Kidney glomerular epithelial cell (primary cell): Measurements from ENCODE around the gene DCST1.

Experiments
- DNase-seq: peaks from one replicate; lab custom pipeline; 2025; lab: John Stamatoyannopoulos, UW

Gene DCST1

DNA sequence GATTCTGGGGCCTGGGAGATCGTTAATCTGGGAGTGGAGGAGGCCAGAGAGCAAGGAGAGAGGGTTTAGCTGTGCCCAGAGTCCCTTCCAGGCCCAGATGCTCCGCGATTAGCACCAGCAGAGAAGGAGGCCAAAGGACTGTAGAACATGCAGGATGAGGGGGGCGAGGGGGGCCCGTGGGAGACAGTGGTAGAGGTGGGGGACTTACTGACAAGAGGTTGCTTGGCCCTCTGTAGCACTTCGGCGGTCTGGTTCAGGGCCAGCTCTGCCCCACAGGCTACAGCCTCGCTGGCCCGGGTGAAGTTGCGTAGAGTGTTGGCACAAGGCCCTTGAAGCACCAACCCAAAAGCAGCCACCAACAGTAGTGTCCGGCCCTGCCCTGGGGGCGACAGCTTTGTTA lies 738 bp upstream of the DCST1 start:
- no peak for DNase-seq

DNA sequence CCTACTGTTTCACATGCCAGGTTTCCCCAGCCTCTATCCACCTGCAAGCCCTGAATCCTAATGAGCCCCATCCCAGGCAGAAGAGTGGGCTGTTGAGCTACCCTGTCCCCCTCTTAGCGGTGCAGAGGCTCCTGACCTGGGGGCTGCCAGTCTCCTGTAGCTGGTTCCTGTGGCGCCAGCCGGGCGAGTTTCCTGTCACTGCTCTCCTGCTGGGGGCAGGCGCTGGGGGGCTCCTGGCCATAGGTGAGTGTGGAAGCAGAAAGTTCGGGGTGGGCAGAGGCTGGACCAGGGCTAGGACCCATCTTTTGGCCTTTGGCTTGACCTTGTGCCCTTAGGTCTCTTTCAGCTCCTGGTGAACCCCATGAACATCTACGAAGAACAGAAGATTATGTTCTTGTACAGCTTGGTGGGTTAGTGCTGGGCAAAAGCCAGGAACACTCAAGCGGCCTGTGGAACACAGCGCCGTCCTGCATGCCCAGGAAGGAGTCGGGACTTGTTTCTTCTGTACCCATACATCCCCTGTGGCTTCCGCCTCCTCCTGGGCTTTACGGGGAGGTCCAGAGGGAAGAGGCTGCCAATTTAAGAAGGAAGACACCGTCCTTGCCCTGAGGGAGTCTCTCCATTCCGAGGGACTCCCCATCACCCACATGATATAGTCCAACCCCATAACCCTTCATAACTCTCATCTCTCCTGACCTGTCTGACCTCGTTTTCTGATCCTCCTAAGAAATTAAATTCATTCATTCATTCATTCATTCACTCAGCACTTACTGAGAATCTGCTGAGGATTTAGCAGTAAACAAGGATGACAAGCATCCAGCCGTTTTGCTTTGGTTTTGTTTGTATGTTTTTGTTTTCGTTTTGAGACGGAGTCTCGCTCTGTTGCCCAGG lies 939 bp downstream of the DCST1 start:
- no peak for DNase-seq

DNA sequence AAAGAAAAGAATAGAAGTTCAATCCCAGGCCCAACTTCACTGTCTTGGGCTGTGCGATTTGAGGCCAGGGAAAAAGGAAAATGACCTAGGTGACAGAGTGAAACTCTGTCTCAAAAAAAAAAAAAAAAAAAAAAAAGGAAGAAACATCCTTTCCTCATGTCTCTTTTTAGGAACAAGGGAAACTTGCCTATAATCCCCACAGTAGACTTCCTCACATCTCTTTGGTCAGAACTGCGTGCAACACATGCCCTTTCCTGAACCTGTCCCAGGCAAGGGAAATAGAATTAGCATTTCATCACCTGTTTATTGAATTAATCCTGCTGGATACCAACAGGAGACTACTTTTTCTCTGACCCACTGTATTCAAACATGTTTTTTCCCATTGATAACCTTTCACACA lies 2.3 kb downstream of the DCST1 start:
- DNase-seq = no peak

DNA sequence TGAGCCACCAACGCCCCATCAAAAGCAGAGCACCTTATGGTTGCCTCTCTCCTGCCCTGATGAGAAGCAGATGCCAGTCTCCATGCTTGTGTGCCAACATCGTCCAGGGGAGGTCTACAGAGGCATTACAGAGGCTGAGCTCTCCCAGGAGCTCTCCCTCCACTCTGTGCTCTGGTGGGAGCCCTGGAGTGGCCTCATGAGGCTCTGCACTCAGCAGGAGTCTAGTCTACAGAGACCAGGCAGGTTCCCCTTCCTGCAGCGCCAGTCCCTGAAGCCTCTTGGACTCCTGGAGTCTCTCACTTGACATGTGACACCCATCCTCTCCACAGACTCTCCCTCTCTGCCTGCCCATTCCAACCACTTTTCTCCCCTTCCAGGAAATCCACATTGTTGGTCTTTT lies 3.4 kb downstream of the DCST1 start:
- no peak for DNase-seq

DNA sequence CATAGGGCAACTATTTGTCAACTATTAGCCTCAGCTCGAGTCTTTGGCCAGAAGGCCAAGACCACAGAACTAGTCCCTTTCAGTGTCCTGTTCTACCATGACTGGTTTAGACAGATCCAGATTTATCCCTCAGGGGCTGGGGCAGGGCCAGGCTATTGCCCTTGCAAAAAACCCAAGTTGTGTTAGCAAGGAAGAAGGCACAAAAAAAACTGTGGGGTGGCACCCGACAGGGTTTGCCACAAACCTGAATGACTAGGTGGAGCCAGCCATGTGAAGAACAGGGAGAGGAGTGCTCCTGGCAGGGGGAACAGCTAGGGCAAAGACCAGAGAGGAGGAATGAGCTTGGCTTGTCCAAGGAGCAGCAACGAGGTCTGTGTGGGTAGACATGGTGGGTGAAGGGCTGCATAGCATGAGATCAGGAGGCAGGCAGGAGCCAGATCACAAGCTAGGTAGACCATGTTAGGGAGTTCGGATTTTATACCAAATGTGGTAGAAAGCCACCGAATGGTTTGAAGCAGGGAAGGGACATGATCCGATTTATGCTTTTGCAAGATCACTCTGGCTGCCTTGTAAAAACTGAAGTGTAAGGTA lies 4.3 kb downstream of the DCST1 start:
- DNase-seq = no peak

DNA sequence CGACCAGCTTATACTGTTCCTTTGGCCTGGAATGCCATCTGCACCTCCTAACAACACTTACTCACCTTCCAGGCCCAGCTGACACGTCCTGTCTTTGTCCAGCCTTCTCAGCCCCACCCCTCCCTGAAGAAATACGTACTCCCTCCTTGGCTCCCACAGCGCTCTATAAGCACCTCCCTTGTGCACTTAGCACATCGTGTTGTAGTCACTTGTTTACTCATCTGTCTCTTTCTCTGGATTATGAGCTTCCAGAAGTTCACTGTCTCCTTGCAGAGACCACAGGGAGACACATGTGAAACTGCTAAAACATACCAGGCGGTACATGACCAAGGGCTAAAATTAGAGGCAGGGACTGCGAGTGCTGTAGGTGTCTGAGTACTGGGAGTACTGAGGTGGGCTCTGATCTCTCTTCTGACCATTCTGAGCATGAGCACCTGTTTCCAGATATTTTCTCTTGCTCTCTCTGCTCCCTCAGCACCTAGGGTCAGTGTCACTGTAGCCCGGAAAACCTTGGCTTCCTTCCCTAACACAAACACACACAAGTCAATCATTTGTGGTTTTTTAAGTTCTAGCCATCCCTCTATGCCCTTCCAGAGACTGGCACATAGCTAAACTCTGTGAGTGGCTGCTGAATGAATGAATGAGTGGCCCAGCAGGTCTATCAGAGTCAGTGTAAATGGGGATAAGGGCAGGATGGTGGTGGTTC lies 5.1 kb downstream of the DCST1 start:
- DNase-seq = peak; percentile 29

DNA sequence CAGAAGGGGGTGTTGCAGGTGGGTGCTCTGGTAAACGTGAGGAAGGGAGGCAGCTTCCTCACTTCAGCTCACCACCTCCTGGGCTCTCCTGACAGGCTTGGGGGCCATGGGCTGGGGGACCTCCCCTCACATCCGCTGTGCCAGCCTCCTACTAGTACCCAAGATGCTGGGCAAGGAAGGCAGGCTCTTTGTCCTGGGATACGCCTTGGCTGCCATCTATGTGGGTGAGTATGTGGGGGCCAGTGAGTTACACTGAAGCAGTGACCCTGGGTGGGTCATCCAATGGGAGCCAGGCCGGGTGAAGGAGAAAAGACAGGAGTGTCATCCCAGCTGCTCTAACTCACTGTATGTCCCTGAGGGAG lies 5.7 kb downstream of the DCST1 start:
- DNase-seq = no peak

DNA sequence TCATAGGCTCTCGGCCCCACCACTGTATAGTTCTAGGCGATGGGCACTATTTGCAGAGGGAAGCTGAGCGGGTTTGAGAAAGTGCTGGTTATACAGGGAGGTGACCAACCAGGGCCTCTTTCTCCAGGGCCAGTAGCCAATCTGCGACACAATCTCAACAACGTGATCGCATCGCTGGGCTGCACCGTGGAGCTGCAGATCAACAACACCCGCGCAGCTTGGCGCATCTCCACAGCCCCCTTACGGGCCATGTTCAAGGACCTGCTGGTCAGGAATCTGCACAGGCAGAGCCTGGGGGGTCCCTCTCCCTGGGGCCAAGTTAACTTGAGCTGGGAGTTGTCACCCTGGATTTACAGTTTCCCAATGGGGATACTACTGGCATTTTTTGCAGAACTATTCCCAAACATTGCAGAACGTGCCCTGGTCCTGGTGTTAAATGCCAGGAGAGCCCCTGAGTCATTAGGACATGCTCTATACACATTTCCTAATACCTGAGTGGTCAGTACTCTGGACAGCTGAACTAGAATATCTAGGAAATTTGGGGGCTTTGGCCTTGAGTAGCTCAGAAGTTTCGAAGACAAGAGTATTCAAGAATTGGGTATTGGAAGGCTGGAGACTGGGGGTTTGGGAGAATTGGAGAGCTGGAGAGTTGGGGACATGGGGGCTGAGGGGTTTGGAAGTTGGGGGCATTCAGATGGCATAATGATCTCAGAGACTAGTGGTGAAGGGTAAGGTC lies 6.9 kb downstream of the DCST1 start:
- no peak for DNase-seq

DNA sequence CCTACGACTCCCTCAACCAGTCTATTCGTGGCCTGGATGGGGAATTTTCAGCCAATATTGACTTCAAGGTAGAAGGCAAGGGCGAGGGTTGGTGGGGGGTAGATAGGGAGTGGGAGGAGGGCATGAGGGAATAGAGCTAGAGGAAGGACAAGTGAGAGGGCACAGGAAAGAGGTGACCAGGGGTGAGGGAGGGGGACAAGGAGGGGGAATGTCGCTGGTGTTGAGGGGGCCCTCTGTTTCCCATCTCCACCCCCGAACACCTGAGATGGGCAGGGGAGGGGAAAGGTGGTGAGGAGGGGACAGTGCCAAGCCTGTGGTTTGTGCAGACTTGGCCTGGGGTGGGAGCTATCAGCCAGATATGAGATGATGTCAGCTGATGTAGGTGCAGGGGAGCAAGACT lies 9.2 kb downstream of the DCST1 start:
- no peak for DNase-seq

DNA sequence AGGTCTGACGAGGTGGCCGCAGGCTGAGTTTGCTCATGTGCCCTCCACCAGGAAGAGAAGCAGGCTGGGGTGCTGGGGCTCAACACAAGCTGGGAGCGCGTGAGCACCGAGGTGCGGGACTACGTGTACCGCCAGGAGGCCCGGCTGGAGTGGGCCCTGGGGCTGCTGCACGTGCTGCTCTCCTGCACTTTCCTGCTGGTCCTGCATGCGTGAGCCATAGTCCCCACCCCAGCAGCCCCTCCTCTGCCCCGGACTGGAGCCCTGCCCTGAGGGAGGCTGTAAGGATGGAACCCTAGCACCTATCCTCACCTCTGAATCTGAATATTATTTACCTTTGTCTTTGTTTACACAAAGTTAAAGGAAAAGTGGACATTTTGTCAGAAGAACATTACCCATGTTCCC lies 9.7 kb downstream of the DCST1 start:
- DNase-seq = no peak

DNA sequence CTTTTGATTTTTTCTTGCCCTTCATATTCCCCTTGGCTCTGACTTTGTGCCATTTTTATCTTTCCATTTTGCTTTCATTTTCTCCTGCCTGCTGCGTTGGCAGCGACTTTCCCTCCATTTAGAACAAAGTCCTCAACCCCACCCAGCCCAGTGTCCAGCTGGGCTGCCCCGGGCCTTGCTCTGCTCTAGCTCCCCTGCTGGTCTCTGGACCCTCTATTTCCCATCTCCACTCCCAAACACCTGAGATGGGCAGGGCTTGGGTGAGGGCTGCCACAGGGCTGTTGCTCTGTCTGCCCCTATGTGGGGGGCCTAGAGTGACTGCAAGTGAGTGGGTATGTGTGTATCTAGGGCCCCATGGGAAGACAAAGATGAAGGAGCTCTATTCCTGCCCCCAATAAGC lies 10.2 kb downstream of the DCST1 start:
- no peak for DNase-seq

DNA sequence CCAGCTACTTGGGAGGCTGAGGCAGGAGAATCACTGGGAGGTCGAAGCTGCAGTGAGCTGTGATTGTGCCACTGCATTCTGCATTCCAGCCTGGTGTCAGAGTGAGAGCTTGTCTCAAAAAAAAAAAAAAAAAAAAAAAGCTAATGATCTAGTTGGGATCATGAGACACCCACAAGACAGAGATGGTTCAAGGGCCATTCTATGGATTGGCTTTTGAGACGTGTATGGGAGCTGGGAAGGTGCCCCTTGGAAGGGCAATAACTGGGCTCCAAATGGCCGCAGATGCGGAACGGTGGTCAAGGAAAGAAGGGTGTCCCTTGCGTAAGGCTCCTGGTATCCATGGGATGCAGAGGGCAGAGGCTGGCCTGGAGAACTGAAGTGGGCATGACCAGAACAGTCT lies 10.7 kb downstream of the DCST1 start:
- no peak for DNase-seq

DNA sequence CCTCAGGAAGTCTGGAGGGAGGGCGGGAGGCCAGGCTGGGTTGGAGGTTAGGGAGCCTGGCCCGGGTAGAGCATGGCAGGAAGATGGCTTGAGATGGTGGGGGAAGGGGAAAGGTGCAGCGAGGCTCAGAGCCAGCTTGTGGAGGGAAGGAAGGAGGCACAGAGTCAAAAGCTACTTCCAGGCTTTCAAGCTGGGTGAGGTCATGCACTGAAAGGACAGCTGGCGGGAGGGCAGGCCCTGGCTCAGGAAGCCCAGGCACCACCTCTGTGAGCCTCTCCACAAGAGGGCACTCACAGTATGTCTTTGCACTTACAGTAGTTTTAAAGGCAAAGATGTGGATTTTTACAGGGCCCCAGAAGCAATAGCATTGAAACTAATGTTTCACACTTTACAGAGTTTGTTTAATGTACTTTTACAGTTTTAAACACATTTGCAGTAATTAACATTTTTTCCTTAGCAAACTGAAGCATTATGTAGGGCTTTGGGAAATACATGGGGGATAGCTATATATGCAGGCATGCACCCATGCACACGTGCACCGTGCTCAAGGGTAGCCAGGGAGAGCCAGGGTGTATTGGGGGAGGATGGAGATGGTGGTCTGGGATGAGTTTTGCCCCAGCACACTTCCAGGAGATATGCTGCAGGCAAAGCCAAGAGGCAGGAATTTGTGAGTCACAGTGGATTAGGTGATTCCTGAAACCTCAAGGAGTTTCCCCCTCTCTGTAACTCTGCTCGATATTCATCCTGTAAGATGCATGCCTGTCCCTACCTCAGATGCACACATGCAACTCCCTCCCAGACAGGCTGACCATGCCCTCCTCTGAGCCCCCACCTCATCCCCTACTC lies 11.4 kb downstream of the DCST1 start:
- peak; percentile 32 for DNase-seq

DNA sequence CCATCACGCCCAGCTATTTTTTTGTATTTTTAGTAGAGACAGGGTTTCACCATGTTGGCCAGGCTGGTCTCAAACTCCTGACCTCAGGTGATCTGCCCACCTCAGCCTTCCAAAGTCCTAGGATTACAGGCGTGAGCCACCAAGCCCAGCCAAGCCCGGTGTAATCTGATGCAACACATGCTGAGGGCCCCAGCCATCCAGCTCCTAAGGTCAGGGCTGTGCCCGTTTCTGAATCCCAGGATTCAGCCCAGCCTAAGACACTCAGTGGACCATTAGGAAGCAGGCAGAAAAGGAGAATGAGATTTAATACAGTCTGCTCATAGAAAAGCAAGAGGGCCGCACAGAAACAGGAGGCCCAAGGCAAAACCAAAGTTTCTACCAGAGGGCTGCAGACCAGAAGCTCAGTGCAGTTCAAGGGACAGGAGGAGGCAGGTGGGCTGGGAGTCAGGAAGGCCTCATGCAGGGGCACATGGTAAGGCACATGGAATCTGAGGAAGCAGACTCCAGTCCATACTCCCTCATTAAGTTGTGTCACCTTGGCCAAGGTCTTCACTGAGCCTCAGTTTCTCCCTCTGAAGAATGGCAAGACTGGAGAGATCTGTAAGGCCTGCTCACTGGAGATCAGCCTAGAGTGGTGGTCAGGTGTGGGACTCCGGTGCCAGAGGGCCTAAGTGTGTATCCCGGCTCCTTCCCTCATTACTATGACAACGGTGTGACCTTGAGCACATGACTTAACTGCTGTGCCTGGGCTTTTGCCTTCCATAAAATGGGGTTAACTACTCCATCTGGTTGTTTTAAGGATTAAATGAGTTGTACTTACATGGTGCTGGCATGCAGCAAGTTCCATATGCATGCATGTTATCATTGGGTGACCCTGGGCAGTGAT lies 15.1 kb downstream of the DCST1 start:
- no peak for DNase-seq

DNA sequence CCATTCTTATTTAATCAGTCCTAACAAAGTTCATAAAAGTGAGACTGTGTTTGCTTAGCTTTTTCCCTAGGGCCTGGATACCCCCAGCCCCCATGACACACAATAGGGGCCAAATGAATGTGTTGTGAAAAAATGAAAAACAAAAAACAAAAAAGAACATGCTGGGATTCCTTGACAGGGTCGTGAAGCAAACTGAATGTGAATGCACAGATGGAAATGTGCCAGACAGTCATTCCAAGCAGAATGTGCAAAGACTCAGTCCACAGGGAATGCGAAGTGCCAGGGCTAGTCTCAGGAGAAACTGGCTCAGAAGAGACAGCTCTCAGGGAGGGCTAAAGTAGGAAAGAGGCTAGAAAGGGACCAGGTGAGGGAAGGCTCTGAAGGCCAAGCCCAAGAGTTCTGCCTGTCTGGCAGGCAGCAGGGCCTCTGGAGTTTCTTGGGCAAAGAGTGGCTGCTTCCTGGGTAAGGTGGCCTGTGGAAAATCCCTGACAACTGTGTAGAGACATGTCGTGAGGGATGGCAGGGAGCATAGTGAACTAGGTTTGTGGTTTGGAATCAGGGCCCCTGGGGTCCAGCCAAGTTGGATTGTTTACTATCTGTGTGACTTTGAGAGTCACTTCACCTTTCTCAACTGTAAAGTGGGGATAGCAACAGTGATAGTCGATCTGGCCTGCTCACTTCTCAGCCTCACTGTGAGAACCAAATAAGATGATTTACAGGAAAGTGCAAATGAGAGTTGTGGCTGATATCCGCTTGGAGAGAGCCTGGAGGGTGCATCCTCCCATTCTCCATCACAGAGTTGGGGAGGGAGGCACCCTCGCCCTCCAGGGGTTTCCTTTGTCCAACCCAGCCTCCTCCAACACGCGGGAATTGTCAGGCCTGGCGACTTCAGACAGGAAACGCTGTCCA lies 16.3 kb downstream of the DCST1 start:
- no peak for DNase-seq

DNA sequence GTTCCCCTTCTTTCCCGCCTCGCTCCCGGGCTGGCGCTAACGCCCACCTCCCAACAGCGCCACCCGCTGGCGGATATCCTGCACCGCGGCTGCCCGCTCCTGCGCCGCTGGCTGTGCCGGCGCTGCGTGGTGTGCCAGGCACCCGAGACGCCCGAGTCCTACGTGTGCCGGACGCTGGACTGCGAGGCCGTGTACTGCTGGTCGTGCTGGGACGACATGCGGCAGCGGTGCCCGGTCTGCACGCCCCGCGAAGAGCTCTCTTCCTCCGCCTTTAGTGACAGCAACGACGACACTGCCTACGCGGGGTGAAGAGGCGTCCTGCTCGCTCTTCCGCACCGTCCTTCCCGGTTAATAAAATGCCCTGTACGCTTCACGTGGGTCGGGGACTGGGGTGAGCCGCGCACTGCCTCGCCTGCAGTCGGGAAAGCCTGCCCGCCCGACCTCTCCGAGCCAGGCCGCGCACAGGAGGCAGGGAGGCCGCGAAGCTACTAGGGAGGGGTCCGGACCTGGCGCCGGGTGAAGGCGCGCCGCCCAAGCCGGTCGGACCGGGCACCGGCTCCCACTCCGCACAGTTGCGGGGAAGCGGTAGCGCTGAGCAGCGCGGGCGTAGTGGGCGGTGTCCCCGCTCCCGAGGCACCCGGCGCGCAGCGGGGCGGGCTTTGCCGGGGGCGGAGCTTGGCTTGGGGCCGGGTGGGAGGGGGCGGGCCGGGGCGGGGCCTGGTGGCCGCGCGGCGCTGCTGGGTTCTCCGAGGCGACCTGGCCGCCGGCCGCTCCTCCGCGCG lies 17.1 kb downstream of the DCST1 start, which contains the start of gene ADAM15:
Gene ADAM15 (plus strand): TSS at position 757 of the 782 bp plus-strand sequence. CDS start 71 bp downstream, outside the sequence.
- peak; percentile 46 for DNase-seq

DNA sequence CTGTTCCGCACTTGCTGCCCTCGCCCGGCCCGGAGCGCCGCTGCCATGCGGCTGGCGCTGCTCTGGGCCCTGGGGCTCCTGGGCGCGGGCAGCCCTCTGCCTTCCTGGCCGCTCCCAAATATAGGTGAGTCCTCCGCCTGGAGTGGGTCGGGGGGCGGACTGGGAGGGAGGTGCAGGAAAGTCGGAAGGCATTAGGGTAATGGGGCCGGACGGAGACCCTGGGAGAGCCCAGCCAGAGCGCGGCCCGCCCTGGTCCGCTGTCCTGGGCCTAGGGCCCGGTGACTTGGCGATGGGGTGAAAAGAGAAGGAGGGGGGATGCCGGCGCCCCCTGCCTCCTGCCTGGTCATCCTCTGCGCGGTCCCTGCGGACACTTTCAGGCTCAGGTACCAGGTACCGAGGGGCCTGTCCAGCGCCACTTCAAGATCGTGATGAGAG lies 17.7 kb downstream of the DCST1 start:
- DNase-seq = no peak

DNA sequence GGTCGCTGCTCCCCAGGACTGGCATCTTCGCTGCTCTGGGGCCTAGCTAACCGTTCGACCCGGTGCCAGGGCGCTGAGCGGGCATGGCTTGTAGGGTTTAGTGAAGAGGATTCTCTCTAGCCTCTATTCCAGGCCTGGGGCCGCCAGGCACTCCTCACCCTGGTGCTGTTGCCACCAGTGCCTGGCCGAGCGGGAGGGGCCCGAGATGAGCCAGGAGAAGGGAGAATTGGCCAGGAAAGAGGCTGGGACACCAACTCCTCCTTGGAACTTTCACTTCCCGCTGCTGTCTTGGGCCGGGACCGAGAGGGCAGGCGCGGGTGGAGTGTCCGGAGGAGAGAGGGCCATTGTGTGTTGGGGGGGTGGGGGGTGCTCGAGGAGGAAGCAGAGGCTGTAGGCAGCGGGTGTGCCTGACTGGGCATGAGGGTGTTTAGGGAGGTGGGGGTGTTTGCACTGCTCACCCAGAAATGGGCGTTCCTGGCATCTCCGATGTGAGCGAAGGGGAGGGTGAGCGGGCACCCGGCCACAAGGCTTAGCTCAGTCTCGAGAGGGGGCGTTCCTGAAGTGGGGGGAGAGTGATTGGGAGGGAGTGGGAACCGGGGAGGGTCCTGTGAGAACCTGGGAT lies 18.3 kb downstream of the DCST1 start:
- no peak for DNase-seq
